Measurements from ENCODE around the gene NUMB.

GRCh38 chr14:73369428-73369827 lies 88.9 kb downstream of the NUMB start:
- no peak for TF ChIP-seq CTCF (IDR thresholded peaks at IDR 0.05)
- TF ChIP-seq POLR2AphosphoS5 (IDR thresholded peaks at IDR 0.05) = no peak

Measured in esophagus muscularis mucosa (tissue), 3 donors.